ENCODE data around the gene FAAP20. TPM values are rescaled to one million over a fixed set of nuclear protein-coding genes. Genes with fewer than 3 reads are reported as not detected.

Gene FAAP20
- total and polyA plus RNA-seq, 12 donors, result 2.7 to 185 (median 62.0) TPM

DNA sequence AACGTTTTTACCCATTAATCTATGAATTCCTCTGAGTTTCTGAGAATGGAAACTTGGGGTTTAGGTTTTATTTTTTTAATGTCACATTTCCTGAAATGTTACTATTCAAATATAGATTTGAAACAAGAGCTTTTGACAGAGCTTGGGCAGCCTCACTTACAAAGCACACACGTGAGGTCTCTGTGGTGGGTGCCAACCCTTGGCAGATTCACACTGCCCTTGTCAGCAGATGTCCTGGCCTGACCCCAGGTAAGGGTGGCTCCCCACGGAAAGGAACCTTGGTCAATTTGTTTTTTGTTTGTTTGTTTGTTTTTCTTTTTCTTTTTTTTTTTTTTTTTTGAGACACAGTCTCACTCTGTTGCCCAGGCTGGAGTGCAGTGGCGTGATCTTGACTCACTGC, 53.5 kb downstream of the FAAP20 start:
- Histone ChIP-seq H3K36me3 (replicated peaks in 1 of 2) (peaks cover 0 to 3% of the 10 kb centered on the region in 2 donors), H3K27me3 (no peaks in the 10 kb centered on the region), H3K9me3 (replicated peaks in 1 of 3) (no peaks in the 10 kb centered on the region), H3K27ac (no peak overlapping the region), H3K4me3 (no peak overlapping the region), H3K4me1 (replicated peaks in 1 of 2) (no peaks in the 10 kb centered on the region)
- WGBS, 4 donors, result 79 to 86% (median 83%) methylated on average over 4 of the region's 4 CpGs
- intact Hi-C loops (cut with DNase I), result no loop called here
- no peak for DNase-seq
- no peak for TF ChIP-seq POLR2A (IDR thresholded peaks at IDR 0.05)
- TF ChIP-seq, protein P1, sequence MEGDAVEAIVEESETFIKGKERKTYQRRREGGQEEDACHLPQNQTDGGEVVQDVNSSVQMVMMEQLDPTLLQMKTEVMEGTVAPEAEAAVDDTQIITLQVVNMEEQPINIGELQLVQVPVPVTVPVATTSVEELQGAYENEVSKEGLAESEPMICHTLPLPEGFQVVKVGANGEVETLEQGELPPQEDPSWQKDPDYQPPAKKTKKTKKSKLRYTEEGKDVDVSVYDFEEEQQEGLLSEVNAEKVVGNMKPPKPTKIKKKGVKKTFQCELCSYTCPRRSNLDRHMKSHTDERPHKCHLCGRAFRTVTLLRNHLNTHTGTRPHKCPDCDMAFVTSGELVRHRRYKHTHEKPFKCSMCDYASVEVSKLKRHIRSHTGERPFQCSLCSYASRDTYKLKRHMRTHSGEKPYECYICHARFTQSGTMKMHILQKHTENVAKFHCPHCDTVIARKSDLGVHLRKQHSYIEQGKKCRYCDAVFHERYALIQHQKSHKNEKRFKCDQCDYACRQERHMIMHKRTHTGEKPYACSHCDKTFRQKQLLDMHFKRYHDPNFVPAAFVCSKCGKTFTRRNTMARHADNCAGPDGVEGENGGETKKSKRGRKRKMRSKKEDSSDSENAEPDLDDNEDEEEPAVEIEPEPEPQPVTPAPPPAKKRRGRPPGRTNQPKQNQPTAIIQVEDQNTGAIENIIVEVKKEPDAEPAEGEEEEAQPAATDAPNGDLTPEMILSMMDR (IDR thresholded peaks at IDR 0.05), result no peak

Other genes starting within 250 kb of the FAAP20 start
- 1 to 10 TPM in 7 of 9 donors, under 1 TPM in 1, not detected in 1; 0.11 to 7.6 (median 2.7) TPM for gene CFAP74, start 191.0 kb downstream of the FAAP20 start, total RNA-seq
- 1 to 10 TPM in 2 of 3 donors, under 1 TPM in 1; 0.88 to 6.0 (median 4.0) TPM for gene CFAP74, start 191.0 kb downstream of the FAAP20 start, polyA plus RNA-seq
- 1 to 10 TPM in 7 of 9 donors, under 1 TPM in 1, not detected in 1; 0.72 to 4.4 (median 2.7) TPM for gene GABRD, start 175.4 kb downstream of the FAAP20 start, total RNA-seq
- gene GABRD, start 175.4 kb downstream of the FAAP20 start, polyA plus RNA-seq, result 1 to 10 TPM in 2 of 3 donors, under 1 TPM in 1; 0.75 to 6.6 (median 5.2) TPM
- 10 to 100 TPM in 8 of 9 donors, 1 to 10 TPM in 1; 8.2 to 39.2 (median 23.9) TPM for gene PRKCZ, start 144.4 kb downstream of the FAAP20 start, total RNA-seq
- 10 to 100 TPM; 16.3 to 50.5 (median 34.5) TPM for gene PRKCZ, start 144.4 kb downstream of the FAAP20 start, polyA plus RNA-seq
- gene SKI, start 33.5 kb upstream of the FAAP20 start, total RNA-seq, result 10 to 100 TPM in 8 of 9 donors, 1 to 10 TPM in 1; 4.8 to 53.6 (median 41.5) TPM
- gene SKI, start 33.5 kb upstream of the FAAP20 start, polyA plus RNA-seq, result 10 to 100 TPM in 2 of 3 donors, 1 to 10 TPM in 1; 9.4 to 21.2 (median 10.8) TPM
- 10 to 100 TPM in 3 of 9 donors, 1 to 10 TPM in 6; 5.6 to 14.1 (median 8.9) TPM for gene MORN1, start 196.8 kb upstream of the FAAP20 start, total RNA-seq
- gene MORN1, start 196.8 kb upstream of the FAAP20 start, polyA plus RNA-seq, result 10 to 100 TPM in 1 of 3 donors, 1 to 10 TPM in 2; 1.8 to 12.1 (median 5.9) TPM
- gene RER1, start 197.1 kb upstream of the FAAP20 start, total RNA-seq, result 100 to 1,000 TPM; 106 to 268 (median 185) TPM
- gene RER1, start 197.1 kb upstream of the FAAP20 start, polyA plus RNA-seq, result 100 to 1,000 TPM; 149 to 345 (median 150) TPM
- gene PEX10, start 217.8 kb upstream of the FAAP20 start, total RNA-seq, result 10 to 100 TPM; 32.4 to 81.5 (median 45.6) TPM
- 10 to 100 TPM; 25.3 to 53.8 (median 43.8) TPM for gene PEX10, start 217.8 kb upstream of the FAAP20 start, polyA plus RNA-seq